IPS-NIHi11 (cell line): Measurements from ENCODE around the gene RBBP4.
"Not testable (repeated sequence)": the region's sequence is repeated elsewhere in the genome, so short reads cannot be mapped to it uniquely, and the experiment has no call there.

Source experiments
- DNase-seq: peaks from one replicate; pipeline ENCODE4 v3.0.0; 2012; ENCODE audit warnings: mixed read lengths, low spot score

Gene RBBP4

DNA sequence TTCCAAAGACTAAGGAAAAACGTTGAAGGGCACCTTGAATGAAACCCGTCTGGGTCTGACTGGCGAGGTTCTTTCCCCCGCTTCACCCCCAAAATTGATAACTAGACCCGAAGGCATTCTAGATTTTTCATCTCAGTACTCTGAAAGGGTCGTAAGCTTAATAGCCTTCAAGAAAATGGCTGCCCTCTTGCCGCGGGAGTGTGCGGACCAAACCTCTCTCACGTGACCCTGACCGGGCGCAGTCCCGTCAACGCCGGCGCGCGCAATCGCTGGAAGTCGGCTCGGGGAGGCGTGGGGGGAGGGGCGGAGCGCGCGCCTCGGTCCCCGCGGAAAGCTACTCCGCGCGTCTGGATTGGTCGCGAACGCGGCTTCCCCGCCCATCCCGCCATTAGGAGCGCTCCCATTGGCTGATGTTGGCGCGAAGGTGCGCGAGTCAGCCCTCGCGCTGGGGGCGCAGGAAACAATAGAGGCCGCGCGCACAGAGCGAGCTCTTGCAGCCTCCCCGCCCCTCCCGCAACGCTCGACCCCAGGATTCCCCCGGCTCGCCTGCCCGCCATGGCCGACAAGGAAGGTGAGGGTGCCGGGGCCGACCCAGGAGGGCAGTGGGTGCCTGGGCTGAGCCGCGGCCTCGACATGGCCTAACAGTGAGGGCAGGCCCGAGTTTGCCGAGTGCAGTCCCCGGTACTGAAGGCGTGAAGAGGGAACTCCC lies at the start of gene RBBP4:
Gene RBBP4, plus strand, starts transcription at position 457 of the 709 bp plus-strand sequence. Its CDS starts 99 bp downstream, at position 556.
- DNase-seq = peak; percentile 99

DNA sequence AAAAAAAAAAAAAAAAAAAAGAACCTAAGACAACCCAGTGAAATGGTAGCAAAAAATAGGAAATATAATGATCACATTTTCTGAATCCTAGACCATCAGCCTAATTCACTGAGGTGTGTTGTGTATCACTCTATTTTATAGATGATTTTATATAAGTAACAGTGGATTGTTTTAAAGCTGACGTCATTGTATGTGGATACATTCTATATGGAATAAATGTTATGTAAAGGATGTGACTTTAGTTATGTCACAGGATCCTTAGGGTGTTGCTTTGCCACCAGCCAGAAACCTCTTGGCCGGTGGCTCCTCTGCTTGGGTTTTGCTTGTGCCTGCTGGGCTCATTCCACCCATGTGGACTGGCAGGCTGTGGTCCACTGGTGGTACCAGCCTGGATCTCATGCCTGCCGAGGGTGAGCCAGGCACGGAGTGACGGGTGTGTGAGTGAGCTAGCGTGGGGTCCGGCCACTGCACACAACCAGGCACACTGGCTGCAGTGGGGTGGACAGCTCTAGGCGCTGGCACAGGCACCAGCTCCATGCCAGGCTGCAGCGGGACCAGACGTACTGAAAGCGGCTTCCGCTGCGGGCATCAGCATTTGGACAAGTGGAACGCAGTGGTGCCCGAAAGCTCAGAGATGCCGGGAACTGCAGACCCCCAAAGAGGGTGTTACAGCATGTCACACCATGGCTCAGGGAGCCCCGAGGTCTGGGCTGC lies 45.1 kb upstream of the RBBP4 start:
- DNase-seq = no peak

DNA sequence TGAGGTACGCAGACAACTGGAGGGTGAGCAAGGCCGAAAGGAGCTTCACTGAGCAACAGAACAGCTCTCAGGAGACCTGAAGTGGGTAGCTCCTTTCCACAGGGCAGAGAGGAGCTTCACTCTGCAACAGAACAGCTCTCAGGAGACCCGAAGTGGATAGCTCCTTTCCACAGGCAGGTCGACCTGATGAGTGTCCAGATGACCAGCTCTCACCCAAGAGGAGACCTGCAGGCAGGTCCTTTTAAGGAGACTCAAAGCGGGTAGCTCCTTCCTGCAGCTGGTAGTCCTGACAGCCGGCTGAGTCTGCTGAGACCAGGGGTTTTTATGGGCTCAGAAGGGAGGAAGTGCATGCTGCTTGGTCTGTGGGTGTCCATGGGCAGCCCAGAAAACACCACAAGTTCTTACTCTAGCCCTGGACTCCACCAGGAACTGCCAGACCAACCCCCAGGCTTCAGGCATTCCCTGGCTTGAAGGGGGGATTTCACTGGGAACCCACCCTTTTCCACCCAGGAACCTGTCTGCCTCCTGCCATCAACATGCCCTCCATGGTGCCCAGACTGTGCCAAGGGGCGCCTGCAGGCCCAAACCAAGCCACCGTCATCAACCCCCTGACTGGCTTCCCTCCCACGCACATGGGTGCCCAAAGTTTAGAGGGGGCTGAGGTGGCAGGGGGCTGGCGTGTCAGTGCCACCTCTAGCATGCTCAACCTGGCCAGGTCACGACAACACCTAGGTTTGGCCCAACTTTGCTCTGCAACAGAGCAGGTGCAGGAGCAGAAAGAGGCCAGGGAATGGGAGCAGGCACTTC lies 44.2 kb upstream of the RBBP4 start:
- DNase-seq = no peak

DNA sequence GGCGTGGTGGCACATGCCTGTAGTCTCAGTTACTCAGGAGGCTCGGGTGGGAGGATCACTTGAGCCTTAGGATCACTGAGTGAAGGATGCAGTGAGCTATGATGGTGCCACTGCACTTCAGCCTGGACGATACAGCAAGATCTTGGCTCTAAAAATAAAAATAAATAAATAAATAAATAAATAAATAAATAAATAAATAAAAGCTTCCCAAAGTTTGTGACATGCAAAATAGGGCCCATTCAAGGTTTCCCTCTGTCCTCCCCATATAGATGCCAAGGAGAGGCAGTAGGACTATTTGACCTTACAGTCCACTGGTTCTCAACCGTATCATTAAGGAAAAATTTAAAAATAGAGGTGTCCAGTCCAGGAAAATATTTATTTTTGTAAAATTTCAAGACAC lies 41.8 kb upstream of the RBBP4 start:
- DNase-seq = no peak

DNA sequence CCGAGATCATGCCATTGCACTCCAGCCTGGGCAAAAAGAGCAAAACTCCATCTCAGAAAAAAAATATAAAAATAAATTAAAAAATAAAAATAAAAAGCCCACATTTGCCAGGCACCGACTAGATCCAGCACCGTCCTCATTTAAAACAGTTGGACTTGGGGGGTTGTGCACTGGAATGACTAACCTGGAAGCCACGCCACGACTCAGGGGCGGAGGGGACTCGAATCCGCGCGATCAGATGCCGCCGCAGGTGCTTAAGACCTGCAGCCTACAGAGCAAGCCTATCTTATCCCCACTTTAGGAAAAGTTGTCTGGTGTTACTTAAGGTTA lies 39.2 kb upstream of the RBBP4 start:
- no peak for DNase-seq

DNA sequence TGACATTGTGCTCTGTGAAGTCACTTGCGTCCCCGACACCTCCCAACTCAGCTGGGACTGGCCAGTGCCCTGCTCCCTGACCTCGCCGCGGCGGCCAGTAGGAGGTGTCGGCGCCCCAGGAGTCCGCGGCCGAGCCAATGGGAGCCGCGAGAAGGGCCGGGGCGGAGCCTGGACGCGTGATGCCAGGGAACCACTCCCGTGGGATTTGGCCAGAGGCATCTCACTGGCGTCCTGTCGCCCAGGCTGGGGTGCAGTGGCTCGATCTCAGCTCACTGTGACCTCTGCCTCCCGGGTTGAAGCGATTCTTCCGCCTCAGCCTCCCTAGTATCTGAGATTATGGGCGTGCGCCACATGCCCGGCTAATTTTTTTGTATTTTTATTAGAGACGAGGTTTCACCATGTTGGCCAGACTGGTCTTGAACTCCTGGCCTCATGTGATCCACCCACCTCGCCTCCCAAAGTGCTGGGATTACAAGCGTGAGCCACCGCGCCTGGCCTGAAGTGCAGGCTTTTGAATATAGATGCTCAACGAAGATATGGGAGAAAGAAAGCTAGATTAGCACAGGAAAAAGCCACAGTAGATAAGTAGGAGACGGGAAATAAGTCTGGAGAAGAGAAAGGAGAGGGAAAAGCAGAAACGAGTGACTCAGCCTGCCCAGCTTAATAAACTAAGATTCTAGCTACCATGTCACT lies 38.7 kb upstream of the RBBP4 start:
- DNase-seq = peak; percentile 97

DNA sequence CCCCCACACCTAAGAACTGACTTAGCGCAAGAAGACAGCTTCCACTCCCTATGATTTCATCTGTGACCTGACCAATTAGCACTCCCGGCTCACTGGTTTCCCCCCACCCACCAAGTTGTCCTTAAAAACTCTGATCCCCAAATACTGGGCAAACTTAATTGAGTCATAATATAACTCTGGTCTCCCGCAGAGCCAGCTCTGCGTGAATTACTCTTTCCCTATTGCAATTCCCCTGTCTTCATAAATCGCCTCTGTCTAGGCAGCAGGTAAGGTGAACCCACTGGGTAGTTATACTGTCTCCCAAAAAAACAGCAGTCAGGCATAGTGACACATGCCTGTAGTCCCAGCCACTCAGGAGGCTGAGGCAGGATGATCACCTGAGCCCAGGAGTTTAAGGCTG lies 37.5 kb upstream of the RBBP4 start:
- DNase-seq = no peak

DNA sequence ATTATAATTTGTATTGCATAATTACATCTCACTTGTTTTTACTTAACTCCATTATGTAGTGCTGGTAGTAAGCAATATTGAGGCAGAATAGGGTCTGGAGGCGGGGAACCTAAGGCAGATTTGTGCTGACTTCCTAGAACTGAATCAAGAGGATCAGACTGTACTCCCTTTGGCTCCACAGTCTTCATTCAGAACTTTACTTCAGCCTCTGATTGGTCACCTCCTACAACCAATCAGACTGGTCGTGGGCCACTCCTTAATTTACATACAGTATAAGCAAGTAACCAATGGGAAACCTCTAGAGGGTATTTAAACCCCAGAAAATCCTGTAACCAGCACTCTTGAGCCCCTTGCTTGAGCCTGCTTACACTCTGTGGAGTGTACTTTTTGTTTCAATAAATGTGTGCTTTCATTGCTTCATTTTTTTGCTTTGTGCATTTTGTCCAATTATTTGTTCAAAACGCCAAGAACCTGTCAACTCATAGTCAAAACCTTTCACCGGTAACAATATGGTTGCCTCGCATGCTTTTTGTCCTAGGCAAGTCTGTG lies 32.3 kb upstream of the RBBP4 start:
- no peak for DNase-seq

DNA sequence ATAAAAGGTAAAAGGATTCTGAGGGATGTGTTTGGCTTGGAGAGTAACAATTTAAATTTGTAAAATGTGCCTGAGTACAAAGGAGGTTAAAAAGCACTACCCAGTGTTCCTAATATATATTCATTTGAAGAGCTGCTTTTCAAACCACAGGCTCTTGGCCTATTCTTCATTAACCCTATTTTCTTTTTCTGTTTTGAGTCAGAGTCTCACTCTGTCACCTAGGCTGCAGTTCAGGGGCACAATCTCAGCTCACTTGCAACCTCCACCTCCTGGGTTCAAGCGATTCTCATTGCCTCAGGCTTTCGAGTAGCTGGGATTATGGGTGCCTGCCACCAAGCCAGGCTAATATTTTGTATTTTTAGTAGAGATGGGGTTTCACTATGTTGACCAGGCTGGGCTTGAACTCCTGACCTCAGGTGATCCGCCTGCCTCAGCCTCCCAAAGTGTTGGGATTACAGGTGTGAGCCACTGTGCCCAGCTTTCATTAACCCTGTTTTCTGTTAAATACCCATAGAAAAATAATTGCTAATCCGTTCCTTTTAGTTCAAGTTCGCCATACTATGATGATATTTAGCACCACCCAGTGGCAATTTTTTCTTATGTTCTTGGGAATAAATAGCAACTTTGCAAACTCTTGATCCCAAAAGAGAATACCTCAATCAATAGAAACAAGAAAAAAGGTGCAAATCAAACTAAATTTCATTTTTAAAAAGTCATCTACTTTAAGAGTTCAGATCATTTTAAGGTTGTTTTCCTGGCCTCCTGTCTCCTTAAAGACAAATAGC lies 31.1 kb upstream of the RBBP4 start:
- no peak for DNase-seq

DNA sequence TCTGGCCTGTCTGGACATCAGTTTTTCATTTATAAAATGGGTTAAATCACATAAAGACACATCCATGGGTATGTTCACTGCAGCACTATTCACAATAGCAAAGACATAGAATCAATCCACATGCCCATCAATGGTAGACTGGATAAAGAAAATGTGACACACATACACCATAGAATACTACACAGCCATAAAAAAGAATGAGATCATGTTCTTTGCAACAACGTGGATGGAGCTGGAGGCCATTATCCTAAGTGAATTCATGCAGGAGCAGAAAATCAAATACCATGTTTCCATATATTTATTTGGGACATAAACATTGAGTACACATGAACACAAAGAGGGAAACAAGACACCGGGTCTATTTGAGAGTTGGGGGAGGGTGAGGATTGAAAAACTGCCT lies 28.8 kb upstream of the RBBP4 start:
- DNase-seq = no peak

DNA sequence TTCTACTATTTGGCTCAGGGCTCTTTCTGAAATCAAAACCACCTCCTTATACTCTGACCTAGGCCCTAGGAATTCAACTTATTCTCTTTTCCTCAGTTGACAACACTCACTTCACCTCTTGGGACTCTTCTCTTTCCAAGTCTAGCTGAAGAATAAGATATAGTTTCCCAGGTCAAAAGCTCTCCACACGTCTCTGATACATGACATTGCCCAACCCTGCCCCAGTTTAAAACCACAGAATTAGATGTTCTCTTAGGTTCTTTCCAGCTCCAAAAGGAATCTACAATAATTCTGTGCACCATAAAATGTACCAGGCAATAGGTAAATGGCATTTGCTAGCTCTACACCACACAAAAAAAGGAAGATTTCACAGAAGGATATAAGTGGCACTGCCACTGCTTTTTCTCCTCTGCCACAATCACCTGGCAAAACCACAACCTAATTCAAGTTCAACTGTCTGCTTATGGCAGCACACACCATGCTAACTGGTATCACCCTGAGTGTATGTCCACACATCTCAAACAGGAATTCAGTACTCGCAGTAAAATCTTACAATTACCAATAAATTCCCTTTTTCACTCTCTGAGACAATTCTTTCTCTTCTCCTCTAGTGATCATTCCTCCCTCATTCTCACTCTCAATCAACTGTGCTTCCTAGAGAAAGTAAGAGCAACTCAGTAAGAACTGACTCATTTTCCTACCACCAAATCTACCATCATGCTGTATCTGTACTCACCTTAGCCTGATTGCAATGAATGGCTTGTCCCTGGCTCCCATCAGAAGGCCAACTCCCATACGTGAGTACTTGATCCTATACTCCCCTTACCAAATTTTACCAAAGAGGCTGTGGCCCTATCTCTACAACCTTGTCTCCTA lies 28.0 kb upstream of the RBBP4 start:
- DNase-seq = no peak

DNA sequence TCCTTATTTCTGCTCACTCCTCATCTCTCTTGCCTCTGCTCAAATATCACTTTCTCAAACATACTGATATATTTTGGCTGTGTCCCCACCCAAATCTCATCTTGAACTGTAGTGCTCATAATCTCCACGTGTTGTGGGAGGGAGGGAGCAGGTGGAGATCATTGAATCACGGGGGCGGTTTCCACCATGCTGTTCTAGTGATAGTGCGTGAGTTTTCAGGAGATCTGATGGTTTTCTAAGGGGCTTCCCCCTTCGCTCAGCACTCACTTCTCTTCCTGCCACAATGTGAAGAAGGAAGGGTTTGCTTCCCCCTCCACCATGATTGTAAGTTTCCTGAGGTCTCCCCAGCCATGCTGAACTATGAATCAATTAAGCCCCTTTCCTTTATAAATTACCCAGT lies 27.2 kb upstream of the RBBP4 start:
- no peak for DNase-seq

DNA sequence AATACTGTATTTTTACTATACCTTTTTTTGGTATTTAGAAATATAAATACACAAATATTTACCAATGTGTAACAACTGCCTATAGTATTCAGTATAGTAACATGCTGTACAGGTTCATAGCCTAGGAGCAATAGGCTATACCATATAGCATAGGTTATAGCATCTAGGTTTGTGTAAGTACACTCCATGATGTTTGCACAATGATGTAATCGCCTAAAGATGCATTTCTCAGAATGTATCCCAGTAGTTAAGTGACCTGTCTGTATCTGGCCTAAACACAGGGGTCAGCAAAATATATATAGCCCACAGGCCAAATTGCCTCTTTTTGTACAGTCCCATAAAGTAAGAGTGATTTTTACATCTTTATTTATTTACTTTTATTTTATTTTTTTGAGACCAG lies 24.8 kb upstream of the RBBP4 start:
- no peak for DNase-seq

DNA sequence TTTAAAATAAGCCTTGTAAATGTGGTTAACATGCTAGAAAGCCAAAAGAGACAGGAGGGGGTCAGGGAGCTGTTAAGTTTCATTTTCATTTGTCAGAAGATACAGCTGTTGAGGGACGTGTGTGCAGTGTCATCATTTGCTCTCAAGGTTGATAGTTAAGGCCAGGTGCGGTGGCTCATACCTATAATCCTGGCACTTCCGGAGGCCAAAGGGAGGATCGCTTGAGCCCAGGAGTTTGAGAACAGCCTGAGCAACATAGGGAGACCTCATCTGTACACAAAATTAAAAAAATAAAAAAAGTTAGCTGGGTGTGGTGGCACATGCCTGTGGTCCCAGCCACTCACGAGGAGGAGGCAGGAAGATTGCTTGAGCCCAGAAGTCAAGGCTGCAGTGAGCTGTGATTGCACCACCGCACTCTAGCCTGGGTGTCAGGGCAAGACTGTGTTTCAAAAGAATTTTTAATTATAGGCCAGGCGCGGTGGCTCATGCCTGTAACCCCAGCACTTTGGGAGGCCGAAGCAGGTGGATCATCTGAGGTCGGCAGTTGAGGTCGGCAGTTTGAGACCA lies 23.3 kb upstream of the RBBP4 start:
- no peak for DNase-seq

DNA sequence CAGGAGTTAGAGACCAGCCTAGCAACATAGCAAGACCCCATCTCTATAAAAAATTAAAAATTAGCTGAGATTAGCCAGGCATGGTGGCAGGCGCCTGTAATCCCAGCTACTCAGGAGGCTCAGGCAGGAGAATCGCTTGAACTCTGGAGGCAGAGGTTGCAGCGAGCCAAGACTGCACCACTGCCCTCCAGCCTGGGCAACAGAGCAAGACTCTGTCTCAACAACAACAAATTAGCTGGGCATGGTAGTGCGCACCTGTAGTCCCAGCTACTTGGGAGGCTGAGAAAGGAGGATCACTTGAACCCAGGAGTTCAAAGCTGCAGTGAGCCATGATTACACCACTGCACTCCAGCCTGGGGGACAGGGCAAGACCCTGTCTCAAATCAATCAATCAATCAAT lies 20.8 kb upstream of the RBBP4 start:
- not testable (repeated sequence) for DNase-seq

DNA sequence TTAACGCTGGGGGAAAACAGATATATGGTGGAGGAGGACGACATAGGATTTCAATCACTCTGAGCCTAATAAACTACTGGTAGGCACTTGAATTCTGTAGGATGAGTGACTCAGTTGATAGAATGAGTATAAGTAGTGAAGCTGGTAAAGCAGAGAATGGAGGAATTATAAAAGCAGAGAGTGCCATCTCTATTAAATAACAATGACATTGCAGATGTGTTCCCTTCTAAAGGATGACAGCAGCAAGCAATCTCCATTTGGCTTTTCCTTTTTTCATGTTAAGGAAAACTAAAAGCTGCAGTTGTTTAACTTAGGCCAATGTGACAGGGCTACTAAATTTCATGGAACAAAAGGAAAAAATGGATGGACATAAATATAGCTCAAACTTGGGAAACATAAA lies 18.2 kb upstream of the RBBP4 start:
- no peak for DNase-seq

DNA sequence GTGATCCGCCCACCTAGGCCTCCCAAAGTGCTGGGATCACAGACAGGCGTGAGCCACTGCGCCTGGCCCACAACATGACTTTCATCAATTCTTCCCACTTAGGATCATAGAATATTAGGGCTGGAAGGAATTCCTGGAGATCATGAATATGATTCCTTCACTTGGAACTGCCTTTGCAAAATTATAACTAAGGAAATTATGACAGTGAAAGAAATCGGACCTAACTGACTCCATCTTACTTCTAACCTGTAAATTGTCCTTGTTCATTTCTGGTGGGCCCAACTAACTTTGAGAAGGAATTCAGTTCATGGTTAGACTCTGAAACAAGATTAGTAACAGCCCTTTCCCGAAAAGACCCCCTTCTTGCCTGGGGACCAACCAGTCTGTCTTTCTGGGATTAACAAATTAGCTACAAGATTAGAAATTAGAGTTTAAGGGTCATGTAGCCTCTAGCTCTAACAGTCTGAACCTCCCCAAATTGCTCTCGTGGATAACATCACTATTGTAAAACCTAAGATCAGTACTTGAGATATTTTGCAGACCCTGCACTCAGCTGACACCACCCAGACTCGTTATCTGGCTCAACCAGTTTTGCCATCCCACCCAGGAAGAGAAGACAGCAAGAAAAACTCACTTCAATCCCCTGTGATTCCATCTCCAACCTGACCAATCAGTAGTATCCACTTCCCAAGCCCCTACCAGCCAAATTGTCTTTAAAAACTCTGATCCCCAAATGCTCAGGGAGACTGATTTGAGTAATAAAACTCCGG lies 15.3 kb upstream of the RBBP4 start:
- no peak for DNase-seq

DNA sequence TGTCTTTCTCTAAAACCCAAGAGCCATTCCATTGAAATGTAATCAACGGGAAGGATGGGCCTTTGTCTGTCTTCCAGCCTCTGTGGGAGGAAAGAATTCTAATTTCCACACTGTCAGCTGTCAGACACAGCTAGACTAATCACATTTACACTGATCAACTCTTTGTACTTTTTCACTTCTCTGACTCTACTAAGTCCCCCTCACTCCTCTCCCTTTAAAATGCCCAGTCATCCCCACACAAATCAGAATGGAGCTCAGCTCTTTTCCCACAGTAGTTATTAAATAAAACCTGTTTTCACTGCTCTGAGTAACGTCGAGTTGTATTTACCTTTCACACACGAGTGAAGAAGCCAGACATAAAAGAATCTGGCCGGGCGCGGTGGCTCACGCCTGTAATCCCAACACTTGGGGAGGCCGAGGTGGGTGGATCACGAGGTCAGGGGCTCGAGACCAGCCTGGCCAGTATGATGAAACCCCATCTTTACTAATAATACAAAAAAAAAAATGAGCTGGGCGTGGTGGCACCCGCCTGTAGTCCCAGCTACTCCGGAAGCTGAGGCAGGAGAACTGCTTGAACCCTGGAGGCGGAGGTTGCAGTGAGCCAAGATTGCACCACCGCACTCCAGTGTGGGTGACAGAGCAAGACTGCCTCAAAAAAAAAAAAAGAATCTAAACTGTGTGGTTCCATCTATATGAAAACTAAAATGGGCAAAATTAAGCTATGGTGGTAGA lies 13.9 kb upstream of the RBBP4 start:
- no peak for DNase-seq
